CD4-positive, alpha-beta T cell treated with Interferon alpha-2 for 1 hour (primary cell): ENCODE measurements around the gene RAB20.
A peak's percentile ranks its signal among the peaks of the same experiment; 100 is the strongest.
"Not testable (repeated sequence)": the region's sequence is repeated elsewhere in the genome, so short reads cannot be mapped to it uniquely, and the experiment has no call there.

Experiments used
- DNase-seq, 2 donors: peaks; one replicate each; pipeline ENCODE4 v3.0.0-alpha.2; 2020 to 2022

RAB20 gene, protein sequence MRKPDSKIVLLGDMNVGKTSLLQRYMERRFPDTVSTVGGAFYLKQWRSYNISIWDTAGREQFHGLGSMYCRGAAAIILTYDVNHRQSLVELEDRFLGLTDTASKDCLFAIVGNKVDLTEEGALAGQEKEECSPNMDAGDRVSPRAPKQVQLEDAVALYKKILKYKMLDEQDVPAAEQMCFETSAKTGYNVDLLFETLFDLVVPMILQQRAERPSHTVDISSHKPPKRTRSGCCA

DNA sequence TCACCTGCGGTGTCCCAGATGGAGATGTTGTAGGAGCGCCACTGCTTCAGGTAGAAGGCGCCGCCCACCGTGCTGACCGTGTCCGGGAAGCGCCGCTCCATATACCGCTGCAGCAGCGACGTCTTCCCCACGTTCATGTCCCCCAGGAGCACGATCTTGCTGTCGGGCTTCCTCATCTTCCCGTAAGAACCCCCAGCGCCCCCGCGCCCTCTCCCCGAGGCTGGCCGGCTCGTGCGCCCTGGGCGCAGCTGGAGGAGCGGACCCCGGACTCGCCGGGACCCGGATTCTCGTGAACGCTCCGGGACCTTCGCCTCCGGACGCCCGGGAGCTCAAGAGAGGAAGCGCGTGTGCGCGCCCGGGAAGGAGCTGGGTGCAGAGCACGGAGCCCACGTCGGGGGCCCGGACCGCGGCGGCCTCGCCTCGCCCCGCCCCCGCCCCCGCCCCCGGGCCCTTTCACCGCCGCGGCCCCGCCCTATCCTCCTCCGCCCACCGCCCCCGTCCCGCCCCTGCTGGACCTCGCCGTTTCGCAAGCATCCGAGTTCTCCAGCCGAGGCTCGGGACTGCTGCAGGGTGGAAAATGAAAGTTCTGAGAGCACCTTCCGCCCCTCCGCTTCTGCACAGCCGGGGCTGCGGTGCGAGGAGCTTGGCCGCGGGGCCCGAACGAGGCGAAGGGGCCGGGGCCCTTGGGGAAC lies at the start of gene RAB20:
Gene RAB20 (minus strand): TSS at position 379 of the 692 bp plus-strand sequence. CDS start 203 bp downstream, at position 176.
- peak; percentile 68 to 72 for DNase-seq

DNA sequence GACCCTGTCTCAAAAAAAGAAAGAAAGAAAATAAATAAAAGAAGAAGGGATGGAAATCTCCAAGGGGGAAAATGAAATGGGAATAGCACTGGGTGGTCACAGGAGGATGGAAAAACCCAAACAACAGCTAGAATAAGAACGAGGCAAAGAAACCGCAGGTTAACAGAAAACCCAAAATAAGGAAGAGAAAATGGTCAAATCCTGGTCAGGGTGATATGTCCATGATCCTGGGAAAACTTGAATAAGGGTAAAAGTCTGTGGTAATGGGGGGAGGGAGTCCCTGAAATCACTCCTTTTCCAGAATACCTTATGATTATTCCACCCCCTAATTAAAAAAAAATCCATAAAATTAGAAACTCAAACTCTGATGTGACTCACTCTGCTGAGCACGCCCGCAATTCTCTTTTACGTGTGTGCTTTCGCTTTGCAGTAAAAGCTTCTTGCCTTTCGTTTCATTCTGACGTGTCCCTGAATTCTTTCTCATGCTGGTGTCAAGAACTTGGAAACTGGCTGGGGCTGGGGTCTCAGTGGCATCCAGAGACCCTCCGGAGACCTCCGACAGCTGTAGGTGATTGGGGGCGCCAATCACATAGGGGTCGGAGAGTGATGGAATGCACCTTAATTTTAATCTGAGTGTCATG lies 49.6 kb upstream of the RAB20 start:
- no peak for DNase-seq

DNA sequence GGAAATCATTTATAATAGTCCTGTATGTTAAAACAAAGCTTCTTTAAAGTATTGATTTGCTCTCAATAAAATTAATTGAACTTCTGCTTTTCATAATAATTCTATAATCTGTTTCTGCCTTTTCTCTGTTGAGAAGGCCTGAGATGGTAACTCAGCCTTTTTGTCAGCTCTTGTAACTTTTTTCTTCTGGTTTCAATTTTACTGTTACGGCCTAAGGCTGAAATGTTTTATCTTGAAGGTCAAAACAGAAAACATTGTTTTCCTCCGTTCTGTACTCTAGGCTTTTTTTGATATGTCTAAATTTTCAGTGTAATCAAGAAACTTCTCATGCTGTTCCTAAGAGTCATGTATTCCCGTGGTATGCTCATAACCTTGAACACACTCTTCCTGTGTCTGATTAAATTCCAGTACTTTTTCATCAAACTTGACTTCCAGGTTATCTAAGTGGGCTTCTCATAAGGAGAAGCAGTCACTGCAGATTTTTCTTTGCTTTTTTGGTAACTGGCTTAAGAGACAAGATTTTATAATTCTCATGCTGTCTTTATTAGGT lies 46.2 kb upstream of the RAB20 start:
- DNase-seq: no peak

DNA sequence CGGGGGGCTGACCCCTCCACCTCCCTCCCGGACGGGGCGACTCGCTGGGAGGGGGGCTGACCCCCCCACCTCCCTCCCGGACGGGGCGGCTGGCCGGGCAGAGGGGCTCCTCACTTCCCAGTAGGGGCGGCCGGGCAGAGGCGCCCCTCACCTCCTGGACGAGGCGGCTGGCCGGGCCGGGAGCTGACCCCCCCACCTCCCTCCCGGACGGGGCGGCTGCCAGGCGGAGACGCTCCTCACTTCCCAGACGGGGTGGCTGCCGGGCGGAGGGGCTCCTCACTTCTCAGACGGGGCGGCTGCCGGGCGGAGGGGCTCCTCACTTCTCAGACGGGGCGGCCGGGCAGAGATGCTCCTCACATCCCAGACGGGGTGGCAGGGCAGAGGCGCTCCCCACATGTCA lies 44.8 kb upstream of the RAB20 start:
- not testable (repeated sequence) for DNase-seq

DNA sequence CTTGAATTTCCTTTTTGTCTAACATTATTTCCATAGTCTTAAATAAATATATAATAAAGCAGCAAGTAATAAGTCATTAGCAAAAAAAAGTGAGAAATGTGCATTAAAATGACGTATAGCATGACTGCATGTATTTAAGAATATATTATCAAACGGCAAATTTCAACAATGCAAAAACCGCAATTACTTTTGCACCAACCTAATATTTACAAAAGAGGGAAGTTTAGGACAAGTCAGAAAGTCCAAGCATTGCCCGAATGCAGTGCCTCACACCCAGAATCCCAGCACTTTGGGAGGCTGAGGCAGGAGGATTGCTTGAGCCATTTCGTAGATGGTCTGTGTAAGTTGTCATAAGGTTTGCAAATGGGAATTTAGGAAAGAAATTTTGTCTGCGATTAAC lies 43.6 kb upstream of the RAB20 start:
- DNase-seq: no peak

DNA sequence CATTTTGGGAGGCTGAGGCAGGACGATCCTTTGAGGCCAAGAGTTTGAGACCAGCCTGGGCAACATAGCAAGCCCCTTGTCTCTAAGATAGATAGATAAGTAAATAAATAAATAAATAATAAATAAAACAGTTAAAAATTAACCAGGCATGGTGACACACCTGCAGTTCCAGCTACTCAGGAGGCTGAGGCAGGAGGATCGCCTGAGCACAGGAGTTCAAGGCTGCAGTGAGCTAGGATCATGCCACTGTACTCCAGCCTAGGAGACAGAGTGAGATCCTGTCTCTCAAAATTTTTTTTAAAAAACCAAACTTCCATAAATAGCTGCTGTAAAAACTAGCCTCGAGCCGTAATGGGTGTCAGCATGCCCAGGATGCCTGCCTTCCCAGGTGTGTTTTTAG lies 39.5 kb upstream of the RAB20 start:
- DNase-seq: no peak

DNA sequence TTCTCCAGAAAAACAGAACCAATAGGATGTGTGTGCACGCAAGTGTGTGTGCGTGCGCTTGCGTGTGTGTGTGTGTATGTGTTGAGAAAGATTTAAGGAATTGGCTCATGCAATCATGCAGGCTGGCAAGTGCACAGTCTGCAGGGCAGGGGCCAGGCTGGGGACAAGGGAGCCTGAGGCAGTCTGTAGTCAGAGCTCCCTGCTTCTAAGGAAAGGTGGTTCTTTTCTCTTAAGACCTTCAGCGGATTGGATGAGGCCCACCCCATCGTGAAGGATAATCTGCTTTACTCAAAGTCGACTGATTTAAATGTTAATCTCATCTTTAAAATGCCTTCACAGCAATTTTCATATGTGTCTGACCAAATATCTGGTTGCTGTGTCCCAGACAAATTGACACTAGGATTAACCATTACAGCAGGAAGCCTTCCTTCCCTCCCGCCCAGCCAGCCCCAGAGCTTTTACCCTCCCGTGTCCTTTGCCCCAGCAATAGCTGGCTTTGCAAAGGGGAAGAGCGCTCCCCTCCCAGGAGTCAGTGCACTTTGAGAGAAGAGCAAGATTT lies 38.8 kb upstream of the RAB20 start:
- DNase-seq: no peak

DNA sequence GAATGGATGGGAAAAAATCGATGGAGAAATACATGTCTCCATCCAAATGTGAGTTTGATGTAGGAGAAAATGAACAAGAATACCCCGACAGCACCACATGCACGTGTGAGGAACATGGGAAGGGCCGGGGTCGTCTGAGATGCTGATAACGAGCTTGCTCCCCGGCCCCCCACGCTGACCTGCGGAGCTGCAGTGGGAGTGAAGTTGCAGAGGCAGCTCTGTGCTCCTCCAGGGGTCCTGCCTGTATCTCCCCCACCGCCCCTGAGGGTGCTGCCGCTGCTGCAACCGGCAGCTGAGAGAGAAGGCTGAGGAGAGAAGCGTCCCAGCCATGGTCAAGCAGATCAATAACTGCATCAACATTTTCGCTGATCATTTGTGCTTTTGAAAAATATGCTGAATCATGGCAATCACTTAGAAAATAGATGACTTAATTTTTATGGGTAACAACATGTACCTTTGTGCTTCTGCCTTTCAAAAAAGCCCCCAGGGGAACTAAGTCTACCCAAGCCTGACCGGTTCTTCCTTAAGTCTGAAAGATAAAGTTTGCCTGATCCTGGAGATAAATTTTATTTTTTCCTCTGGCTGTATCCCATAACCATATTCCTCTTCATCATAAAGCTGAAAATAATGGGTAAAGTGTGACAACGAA lies 35.6 kb upstream of the RAB20 start:
- no peak for DNase-seq

DNA sequence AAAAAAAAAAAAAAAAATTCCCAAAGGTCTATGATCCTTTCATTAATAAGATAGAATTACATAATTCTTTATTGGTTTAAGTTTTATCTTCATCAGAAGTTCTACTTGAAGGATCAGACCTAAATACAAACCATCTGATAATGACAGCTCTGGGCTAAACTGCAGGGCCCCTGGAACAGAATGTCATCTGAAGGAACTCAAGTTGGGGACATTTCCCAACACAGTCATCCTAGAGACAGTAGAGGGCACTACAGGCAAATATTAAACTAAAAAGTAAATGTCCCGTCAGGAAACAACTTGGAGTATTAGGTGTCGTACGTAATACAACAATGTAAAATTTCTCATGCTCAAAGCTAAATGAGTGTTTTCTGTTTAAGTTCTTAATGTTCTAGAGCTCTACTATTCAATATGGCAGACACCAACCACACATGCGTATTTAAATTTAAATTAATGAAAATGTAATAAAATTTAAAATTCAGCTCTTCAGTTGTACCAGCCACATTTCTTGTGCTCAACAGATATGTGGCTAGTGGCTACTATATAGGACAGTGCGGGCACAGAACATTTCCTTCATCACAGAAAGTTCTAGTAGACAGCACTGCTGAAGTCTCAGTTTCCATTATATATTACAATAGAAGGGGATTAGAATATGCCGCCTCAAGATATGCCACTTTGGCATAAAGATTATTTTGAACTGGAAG lies 32.1 kb upstream of the RAB20 start:
- peak; percentile 7 to 55 for DNase-seq

DNA sequence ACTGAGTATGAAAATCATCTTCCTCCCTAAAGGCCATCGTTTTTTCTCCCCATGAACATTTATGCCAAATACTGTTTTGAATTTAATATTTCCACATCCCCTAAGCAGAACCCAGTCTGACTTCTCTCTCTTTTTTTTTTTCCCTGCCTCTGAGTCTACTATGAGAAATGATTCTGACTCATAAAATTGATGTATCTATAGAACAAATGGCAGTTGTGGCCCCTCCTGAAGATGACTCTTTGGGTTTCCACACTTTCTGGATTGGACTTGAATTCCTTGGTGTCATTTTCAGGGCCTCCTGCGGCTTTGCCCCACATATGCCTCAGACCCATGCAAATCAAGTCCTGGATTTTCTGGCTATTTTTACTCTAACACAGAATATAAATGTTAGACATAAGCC lies 31.1 kb upstream of the RAB20 start:
- no peak for DNase-seq

DNA sequence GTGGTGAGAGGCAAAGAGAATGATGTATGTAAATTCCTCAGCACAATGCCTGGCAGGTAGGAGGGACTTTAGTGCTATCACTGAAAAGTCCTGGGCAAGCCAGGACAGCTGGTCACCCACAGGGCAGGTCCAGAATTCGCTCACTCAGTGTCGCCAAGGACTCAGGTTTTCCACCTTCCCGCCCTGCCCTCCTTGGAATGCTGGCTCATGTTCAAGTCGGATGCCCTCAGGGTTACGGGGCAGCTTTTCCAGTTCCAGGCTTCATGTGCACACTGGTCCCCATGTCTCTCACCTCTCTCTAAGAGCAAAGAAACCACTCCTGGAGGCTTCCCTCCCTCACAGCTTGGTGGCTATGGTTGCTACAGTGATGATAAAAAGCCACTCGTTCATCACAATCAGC lies 29.1 kb upstream of the RAB20 start:
- no peak for DNase-seq

DNA sequence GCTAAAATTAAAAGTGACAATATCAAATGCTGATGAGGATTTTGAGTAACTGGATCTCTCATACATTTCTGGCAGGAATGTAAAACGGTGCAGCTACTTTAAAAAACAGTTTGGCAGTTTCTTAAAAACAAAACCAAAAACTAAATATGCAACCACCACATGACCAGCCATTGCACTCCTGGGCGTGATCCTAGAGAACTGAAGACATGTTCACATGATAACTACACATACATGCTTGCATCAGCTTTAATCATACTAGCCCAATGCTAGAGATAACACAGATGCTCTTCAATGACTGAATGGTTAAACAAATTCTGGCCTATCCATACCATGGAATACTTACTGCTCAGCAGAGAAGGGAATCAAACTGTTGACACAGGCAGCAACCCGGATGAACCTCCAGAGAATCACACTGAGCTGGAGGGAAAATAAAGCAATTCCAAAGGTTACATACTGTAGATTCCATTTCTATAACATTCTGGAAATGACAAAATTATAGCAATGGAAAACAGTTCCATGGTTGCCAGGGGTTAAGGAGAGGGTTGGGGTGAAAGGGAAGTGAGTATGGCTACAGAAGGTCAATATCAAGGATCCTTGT lies 28.4 kb upstream of the RAB20 start:
- DNase-seq: no peak

DNA sequence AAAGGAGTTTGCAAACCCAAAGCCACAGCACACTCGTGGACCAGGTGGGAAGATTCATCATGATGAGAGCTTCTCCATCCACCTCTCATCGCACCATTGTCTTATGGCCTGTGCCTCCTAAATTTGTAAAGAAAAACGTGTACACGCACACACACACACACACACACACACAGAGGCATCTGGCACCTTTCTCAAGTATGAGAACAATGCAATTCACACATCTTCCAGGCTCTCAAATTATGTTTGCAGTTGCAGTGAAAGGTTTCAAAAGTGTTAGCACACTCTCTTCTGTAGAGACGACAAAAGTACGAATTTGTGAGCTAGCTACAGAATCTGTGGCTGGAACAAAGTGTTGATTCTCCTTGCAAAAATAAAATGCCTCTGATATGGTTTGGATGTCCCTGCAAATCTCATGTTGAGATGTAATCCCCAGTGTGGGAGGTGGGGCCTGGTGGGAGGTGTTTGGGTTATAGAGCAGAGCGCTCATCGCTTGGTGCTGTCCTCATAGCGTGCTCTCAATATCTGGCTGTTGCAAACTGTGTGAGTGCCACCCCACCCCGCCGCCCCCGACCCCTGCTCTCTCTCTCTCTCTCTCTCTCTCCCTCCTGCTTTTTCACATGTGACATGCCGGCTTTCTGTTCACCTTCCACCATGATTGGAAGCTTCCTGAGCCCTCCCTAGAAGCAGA lies 21.8 kb upstream of the RAB20 start:
- no peak for DNase-seq

DNA sequence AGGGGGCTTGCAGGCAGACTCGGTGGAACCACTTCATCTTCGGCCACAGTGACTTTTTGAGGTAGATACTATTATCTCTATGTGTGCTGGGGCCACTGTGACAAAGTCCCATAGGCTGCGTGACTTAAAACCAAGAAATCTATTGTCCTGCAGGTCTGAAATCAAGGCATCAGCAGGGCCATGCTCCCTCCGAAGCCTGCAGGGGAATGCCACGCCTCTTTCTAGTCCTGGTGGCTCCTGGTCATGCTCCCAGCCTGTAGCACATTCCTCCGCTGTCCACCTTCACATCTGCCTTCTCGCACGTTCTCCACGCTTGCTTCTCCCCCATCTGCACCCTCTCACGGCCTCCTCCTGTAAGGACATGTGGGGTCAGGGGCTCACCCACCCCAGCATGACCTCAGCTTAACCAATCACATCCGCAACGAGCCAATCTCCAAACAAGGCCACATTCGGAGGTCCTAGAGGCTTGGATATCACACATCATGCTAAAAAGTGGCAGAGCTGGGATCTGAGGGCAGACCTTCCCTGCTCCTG lies 21.0 kb upstream of the RAB20 start:
- no peak for DNase-seq

DNA sequence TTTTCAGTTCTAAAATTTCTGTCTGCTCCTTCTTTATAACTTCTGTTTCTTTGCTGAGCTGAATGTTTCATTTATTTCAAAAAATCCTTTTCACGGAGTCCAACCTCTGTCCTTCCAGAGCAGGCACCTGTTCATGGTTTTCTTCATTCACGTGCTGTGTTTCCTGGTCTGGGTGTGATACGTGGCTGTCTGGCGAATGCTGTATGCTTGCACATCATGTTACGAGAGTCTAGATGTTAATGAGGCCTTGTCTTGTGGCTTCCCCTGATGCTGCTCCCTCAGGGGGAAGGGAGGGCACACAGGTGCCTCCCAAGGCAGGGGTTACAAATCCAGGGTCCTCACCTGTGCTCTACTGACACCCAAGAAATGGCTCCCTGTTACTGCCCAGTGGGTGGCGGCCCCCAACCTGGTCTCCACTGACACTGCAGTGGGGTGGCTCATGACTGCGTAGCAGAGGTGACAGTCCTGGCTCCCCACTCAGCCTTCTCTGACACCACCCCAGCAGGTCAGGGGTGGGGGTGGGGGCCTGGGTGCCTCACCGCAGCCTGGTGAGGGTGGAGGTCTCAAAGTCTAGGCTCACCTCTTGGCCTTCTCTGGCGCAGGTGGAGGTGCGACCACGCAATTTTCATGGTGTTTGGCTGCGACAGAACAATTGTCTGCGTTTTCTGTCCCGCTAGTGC lies 20.1 kb upstream of the RAB20 start:
- DNase-seq: no peak

DNA sequence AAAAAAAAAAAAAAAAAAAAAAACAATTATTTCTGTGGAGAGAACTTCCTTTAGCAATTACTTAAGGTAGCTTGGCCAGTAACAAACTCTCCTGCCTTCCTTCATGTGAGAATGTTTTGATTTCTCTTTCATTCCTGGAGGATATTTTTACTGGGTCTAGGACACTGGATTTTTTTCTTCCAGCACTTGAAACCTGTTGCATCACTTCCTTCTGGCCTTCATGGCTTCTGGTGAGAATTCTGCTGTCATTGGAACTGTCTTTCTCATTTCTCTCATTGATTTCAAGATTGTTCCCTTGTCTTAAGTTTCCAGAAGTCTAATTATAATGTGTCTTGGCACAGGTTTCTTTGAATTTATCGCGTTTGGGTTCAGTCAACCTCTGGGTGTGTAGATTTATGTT lies 19.3 kb upstream of the RAB20 start:
- no peak for DNase-seq

DNA sequence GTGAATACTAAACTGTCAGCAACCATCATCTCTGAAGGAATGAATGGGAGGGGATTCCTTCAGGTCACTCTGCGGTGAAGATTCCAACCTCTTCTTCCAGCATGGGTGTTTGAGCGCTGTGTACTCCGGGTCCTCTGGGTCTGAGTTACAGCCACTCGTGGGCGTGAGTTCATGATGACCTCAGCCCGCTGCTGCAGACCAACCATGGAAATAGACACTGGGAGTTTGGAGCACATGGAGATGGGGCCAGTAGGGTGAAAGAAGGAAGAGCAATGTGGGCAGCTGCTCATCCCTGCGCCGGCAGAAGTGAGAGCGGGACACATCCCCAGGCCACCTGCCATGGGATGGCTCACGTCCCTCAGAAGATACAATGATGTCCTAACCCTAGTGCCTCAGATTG lies 16.8 kb upstream of the RAB20 start:
- DNase-seq: no peak

DNA sequence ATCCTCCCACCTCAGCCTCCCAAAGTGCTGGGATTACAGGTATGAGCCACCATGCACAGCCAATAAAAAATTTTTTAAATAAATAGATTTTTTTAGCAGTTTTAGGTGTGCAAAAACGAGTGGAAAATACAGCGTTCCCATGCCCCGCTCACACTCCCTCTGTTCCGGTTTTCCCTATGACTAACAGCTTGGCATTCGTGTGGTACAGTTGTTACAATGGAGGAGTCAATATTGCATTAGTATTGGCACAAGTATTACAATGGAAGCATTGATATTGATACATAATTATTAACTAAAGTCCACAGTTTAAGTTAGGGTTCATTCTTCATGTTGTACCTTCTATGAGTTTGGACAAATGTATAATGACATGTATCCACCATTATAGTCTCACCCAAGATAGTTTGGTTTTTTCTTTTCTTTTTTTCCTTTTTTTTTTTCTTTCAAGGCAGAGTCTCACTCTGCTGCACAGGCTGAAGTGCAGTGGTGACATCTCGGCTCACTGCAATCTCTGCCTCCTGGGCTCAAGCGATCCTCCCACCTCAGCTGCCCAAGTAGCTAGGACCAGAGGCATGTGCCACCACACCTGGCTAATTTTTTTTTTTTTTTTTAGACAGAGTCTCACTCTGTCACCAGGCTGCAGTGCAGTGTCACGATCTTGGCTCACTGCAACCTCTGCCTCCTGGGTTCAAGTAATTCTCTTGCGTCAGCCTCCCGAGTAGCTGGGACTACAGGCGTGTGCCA lies 15.4 kb upstream of the RAB20 start:
- DNase-seq: no peak

DNA sequence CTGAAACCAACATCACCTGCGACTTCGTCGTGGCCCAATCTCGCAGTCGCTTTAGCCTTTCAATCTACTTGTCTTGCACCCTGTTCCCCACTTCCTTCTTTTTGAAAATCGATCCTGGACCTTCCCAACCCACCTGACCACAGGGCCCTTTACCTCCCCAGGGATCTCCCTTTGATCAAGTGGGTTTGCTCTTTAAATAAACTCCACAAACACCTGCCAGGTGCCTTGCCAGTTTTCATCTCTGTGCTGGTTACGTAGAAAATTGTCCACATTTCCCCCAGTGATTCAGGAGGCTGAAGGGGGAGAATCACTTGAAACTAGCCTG lies 14.5 kb upstream of the RAB20 start:
- no peak for DNase-seq
